ENCODE measurements around the gene SPIN1.

GRCh38 chr9:88392549-88392948 is 4.3 kb downstream of the SPIN1 start:
- TF ChIP-seq CTCF (tag by site-specific recombination; IDR thresholded peaks at IDR 0.05) = no peak
- TF ChIP-seq MEIS1 (CRISPR knock-in tag; IDR thresholded peaks at IDR 0.05; ENCODE audit: borderline replicate concordance) = no peak
- no peak for TF ChIP-seq SETDB1 (IDR thresholded peaks at IDR 0.05; ENCODE audit: insufficient read length, low read length)
- TF ChIP-seq ZNF747 (tag by site-specific recombination; IDR thresholded peaks at IDR 0.05) = no peak
- TF ChIP-seq RBAK (tag by site-specific recombination; IDR thresholded peaks at IDR 0.05) = no peak
- TF ChIP-seq ZNF16 (tag by site-specific recombination; IDR thresholded peaks at IDR 0.05; ENCODE audit: low read depth) = no peak
- TF ChIP-seq ZNF423 (tag by site-specific recombination; IDR thresholded peaks at IDR 0.05) = no peak
